HG02970 (cell line): ENCODE measurements around the gene TFG.

Source experiments
- ATAC-seq: cut with Tn5 transposase; IDR thresholded peaks from one replicate; pipeline ENCODE4 v1.9.1; 2021; ENCODE audit warnings: mild to moderate bottlenecking, moderate library complexity, moderate number of reproducible peaks; ENCODE audit not compliant: unreplicated experiment, low FRiP score

The TFG gene

DNA sequence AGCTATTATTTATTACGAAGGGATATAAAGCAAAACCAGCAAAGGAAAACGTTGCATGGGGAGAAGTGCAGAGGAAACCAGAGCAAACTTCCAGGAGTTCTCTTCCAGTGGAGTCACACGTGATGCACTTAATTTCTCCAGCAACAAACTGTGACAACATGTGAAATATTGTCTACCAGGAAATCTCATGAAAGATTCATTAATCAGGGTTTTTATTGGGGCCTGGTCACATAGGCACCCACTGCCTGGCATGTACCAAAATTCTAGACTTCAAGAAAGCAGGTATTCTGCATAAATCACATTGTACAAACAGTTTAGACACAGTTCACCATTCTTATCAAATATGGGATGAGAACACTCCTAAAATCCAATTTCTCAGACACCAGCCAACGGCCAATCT lies 5.4 kb upstream of the TFG start:
- no peak for ATAC-seq

GRCh38 chr3:100706365-100706764 lies 2.9 kb upstream of the TFG start:
- ATAC-seq: no peak

- no peak for ATAC-seq
Measured at GRCh38 chr3:100708644-100708988, 678 bp upstream of the TFG start.

- no peak for ATAC-seq
Measured at GRCh38 chr3:100709842-100710260, 557 bp downstream of the TFG start.

DNA sequence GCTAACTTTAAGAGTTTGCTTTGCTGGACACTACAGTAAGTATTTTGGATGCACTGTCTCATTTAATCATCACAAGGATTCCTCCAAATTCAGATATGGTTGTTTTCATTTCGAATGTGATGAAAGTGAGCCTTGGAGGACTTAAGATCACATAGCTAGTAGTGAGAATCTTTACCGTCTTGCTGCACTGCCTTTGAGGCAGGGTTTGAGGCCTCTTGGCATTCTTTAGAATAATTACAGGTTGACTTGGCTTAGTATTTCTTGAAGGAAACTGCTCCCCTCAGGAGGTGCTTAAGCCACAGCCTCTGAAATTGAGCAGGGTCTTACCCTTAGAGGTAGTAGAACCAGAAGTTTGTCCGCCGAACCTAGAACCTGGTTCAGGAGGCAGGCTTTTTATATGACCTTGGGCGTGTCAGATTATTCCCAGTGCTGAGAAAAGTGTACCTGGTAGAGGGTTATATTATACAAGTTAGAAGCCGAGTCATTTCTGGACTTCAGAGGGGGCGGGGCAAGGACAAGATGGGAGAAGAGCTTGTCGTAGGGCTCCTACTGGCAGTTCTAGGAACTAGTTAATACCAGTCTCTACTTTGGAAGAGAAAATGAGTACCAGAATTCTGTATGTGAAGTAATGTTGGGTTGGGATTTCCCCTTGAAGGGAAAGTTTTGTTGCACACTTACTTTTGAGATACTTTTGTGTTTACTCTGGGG lies 1.1 kb downstream of the TFG start:
- no peak for ATAC-seq

- no peak for ATAC-seq
Measured at GRCh38 chr3:100715176-100715575, 5.9 kb downstream of the TFG start.

DNA sequence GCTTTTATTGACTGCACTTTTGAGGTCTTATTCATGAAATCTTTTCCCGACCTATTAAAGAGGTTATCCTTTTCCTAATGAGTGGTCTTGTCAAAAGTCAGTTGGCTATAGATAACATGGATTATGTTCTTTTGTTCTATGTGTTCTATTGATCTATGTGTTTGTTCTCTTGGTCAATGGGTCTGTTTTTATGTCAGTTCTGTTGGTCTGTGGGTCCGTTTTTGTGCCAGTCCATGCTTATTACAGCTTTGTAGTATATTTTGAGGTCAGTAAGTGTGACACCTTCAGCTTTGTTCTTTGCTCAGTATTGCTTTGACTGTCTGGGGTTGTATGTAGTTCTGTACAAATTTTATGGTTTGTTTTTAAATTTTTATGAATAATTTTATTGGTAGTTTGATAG lies 7.8 kb downstream of the TFG start:
- ATAC-seq: no peak

DNA sequence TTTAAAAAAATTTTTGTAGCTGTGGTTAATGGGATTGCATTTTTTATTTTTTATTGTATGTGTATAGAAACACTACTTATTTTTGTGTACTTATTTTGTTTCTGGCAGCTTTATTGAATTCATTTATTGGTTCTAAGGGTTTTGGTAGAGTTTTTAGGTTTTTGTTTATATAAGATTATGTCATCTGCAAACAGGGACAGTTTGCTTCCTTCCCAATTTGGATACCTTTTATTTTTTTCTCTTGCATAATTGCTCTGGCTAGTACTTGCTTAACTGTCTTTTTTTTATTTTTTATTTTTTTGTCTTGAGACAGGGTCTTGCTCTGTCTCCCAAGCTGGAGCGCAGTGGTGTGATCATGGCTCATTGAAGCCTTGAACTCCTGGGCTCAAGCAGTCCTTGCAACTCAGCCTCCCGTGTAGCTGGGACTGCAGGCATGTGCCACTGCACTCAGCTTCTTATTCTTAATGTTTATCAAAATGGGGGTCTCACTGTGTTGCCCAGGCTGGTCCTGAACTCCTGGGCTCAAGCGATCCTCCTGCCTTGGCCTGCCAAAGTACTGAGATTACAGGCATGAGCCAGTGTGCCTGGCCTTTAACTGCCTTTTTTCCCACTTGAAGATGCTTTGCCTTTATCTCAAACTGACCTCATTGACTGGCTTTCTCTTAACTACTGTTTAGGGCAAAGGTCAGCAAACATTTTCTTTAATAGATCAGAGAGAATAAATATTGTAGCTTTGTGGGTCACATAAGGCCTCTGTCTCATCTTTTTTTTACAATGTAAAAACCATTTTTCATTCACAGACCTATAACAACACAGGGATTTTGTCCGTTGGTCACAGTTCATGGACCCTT lies 8.6 kb downstream of the TFG start:
- no peak for ATAC-seq

GRCh38 chr3:100719136-100719535 lies 9.8 kb downstream of the TFG start:
- no peak for ATAC-seq

- ATAC-seq: no peak
Measured at GRCh38 chr3:100720426-100720825, 11.1 kb downstream of the TFG start.

GRCh38 chr3:100725935-100726513 lies 16.7 kb downstream of the TFG start:
- ATAC-seq: no peak

DNA sequence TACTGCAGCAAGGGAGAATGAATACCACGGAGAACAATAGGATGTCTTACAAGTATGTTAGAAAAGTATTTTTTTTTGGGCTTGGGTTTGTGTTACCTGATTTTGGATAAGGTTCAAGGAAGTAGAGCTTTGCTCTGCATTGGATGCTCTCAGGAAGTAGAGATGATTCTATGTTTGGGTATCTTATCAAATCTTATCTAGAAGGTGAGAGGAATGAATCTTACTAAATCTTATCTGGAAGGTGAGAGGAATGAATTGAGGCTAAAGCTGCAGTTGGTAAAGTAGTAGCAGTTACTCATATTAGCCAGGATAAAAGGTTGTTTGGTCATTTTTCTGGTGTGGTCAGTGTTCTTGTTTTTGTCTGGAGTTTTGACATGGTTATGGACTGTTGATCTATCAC lies 17.4 kb downstream of the TFG start:
- no peak for ATAC-seq

GRCh38 chr3:100730524-100730923 lies 21.2 kb downstream of the TFG start:
- ATAC-seq: no peak

- no peak for ATAC-seq
Measured at GRCh38 chr3:100732435-100732834, 23.1 kb downstream of the TFG start.

DNA sequence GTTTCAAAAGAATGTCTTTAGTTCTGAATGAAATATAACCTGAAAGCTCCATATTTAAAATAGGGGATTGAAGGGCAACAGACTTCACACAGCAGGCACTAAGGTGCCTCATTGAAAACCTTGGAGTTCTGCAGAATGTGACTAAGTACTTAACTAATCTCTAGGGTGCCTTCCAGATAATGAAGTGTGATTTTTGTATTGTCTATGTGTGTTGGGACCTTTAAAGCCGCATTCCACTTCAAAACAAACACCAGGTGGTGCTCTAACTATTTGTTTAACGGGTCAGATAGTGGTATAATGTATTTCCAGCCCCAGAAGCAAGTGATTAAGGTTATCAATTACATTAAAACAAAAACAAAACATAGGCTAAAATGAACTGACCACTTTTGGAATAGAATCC lies 28.0 kb downstream of the TFG start:
- ATAC-seq: no peak

- ATAC-seq: no peak
Measured at GRCh38 chr3:100740207-100740606, 30.9 kb downstream of the TFG start.

- ATAC-seq: no peak
Measured at GRCh38 chr3:100743535-100743934, 34.2 kb downstream of the TFG start.

- no peak for ATAC-seq
Measured at GRCh38 chr3:100744671-100745070, 35.4 kb downstream of the TFG start.

DNA sequence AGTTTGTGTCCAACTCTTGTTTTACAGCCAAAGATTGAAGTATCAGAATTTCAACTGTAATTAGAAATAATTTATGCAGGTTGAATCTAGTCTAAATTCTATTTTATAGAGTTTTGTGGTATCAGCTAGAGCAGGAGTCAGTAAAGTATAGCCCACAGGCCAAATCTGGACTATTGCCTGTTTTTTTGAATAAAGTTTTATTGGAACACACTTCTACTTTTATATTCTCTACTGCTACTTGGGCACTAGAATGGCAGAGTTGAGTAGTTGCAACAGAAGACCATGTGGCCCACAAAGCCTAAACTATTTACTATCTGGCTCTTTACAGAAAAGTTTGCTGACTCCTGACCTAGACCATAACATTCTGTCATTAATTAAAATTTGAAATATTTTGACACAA lies 36.3 kb downstream of the TFG start:
- no peak for ATAC-seq

DNA sequence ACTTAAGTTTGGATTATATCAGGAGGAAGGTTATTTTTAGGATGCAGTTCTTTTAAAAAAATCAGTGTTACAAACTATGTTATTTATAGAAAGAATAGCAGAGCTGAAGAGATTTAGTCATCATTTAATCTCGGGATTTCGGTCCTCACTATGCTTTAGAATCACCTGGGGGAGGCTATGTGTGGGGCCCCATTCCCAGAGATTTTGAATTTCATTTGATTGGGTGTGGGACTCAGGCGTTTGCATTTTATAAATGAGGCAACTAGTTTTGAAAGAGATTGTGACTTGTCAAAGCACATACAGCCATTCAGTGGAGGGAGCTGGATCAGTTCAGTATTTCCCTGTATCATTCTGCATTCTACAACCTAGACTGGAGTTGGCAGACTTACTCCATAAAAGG lies 36.8 kb downstream of the TFG start:
- no peak for ATAC-seq

- no peak for ATAC-seq
Measured at GRCh38 chr3:100748220-100748619, 38.9 kb downstream of the TFG start.

GRCh38 chr3:100748967-100749366 lies 39.7 kb downstream of the TFG start:
- no peak for ATAC-seq
